AG04450 (cell line): ENCODE data around the gene DDX19B. TPM values are rescaled to one million over a fixed set of nuclear protein-coding genes. Genes with fewer than 3 reads are reported as not detected.
A peak's percentile ranks its signal among the peaks of the same experiment; 100 is the strongest.
"Not testable (repeated sequence)": the region's sequence is repeated elsewhere in the genome, so short reads cannot be mapped to it uniquely, and the experiment has no call there.

Experiments
- CTCF ChIA-PET: fragments of 300-600, 350-600 bp; formaldehyde crosslinking; extraction: SDS; loops from one replicate; lab custom pipeline; 2022; ENCODE audit warnings: antibody characterized with exemption, inconsistent platforms; lab: Charles Lee
- POLR2A ChIA-PET: fragments of 350-600 bp; formaldehyde crosslinking; extraction: SDS; loops from one replicate; lab custom pipeline; 2021; ENCODE audit warnings: antibody characterized with exemption, inconsistent platforms; lab: Yijun Ruan, JAX
- DNase-seq: peaks from one replicate; pipeline ENCODE4 v3.0.0-alpha.2; 2011; ENCODE audit warnings: low read depth, low spot score
- H3K27ac ChIP-seq: one replicate; pipeline ENCODE4 v1.5.1; 2012; ENCODE audit warnings: low read depth, low read length, control low read depth
- H3K27me3 ChIP-seq: one replicate; pipeline ENCODE4 v1.6.0; 2012; ENCODE audit warnings: low read length; ENCODE audit not compliant: control insufficient read depth, insufficient read depth
- H3K4me3 ChIP-seq: 2 replicates; pipeline ENCODE4 v1.5.1; 2011; ENCODE audit warnings: mild to moderate bottlenecking, low read depth, low read length, control low read depth
- H3K9me3 ChIP-seq: 2 replicates; pipeline ENCODE4 v1.5.1; 2012; ENCODE audit warnings: low read length; ENCODE audit not compliant: control insufficient read depth, insufficient read depth
- CTCF ChIP-seq: IDR thresholded peaks from 2 replicates; pipeline ENCODE4 v1.5.1; 2011; ENCODE audit warnings: low read depth, low read length, control low read depth, inconsistent platforms
- polyA minus RNA-seq: library from RNA; depleted of rRNA, polyadenylated mRNA; stranded (reverse); fragments of >200 nt; gene quantifications from 2 replicates; pipeline ENCODE4 v1.2.3, GENCODE V29; 2011; rRNA and poly(A)+ RNA removed
- polyA plus RNA-seq: library from polyadenylated mRNA; depleted of rRNA; stranded (reverse); fragments of >200 nt; gene quantifications from 2 replicates; pipeline ENCODE4 v1.2.3, GENCODE V29; 2011; rRNA removed

DDX19B gene
- polyA plus RNA-seq (36.5 and 41.9 TPM in 2 replicates), polyA minus RNA-seq (14.3 and 18.4 TPM in 2 replicates)

- Histone ChIP-seq H3K9me3 (peaks cover 12% of the 10 kb centered on the region), H3K27me3 (no peaks in the 10 kb centered on the region), H3K4me3 (peak within 1 kb of the TSS; percentile 96), H3K27ac (peak within 1 kb of the TSS; percentile 90)
- POLR2A ChIA-PET: interaction anchor here (0.7 to 2.1 kb wide), 2 partner anchors 10 to 183 kb away, joined by 4 to 10 read pairs; partner anchors contain the start of gene AARS1
- CTCF ChIA-PET: interaction anchor here (1.3 kb wide), 1 partner anchor 81 kb away, joined by 3 read pairs; no protein-coding TSS in a partner anchor
- DNase-seq: no peak
- TF ChIP-seq CTCF: peak; percentile 3; the same call in 1 of the 2 replicates
Measured at GRCh38 chr16:70298988-70299938, at the start of gene DDX19B. DDX19B (plus strand) TSS chr16:70299186; CDS start chr16:70299298, 112 bp downstream.

DNA sequence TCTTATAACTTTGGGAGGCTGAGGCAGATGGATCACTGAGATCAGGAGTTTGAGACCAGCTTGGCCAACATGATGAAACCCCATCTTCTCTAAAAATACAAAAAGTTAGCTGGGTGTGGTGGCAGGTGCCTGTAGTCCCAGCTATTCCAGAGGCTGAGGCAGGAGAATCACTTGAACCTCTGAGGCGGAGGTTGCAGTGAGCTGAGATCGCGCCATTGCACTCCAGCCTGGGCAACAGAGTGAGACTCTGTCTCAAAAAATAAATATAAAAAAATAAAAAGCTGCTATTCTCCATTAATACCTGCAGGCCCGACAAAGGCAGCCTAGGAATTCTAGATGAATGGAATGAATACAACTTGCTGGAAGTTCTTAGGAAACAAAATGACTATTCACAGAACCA, 49.3 kb upstream of the DDX19B start:
- POLR2A ChIA-PET, H3K4me3 ChIP-seq, DNase-seq, H3K27ac ChIP-seq, H3K27me3 ChIP-seq, H3K9me3 ChIP-seq: not testable (repeated sequence)
- CTCF ChIA-PET: interaction anchor here (0.9 kb wide), 1 partner anchor 85 kb away, joined by 3 read pairs; no protein-coding TSS in a partner anchor

- TF ChIP-seq CTCF: no peak
- ChIA-PET POLR2A (interaction anchor here (2.2 kb wide), 1 partner anchor 38 kb away, joined by 8 read pairs; the partner anchor contains the start of gene AARS1), CTCF (interaction anchor here (1.0 to 1.6 kb wide), 3 partner anchors 9 to 17 kb away, joined by 3 to 5 read pairs (median 5); no protein-coding TSS in a partner anchor)
- H3K27ac ChIP-seq: no peak overlapping the region
- H3K4me3 ChIP-seq: peak overlapping the region; percentile 58
- no peaks in the 10 kb centered on the region; the same call in 1 of the 2 replicates for H3K9me3 ChIP-seq
- no peak for DNase-seq
- no peaks in the 10 kb centered on the region for H3K27me3 ChIP-seq
Measured at GRCh38 chr16:70250748-70251628, 48.0 kb upstream of the DDX19B start.

DNA sequence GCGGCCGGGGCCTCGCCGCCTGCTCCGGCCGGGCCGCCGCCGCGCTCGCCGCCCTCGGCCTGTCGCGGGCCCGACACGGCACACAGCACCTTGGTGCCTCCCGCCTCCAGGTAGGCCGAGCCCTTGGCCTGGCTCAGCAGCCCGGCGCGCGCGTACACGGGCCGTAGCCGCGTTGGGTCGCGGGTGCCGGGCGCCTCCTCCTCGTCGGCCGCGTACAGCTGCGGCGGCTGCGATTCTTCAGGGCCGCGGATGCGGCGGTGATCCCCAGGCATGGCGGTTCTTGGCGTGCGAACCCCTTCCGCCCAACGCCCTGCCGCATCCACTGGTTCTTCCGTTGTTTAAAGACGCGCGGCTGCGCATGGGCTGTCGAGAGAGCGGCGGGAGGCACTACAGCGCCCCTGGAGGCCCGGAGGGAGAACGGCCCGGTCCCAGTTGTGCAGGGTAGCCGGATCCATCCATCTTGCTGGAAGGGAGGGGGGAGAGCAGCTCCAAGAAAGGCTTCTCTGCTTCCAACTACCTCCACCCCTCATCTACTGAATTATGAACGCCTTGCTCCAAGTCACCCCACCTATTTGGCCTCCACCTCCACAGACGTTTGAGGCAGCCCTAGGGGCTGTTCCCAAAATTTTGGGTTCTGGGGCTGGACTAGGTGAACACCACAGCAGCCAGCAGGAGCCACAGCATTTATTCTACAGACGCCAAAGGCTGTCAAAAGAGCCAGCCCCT, 47.2 kb upstream of the DDX19B start, which contains the start of gene EXOSC6:
Gene EXOSC6 (minus strand): TSS at position 312 of the 726 bp plus-strand sequence. CDS start 40 bp downstream, at position 272.
- ChIA-PET CTCF (interaction anchor here (0.6 to 5.1 kb wide), 8 partner anchors 8 to 101 kb away, joined by 3 to 46 read pairs (median 4); no protein-coding TSS in a partner anchor), POLR2A (interaction anchor here (2.2 kb wide), 1 partner anchor 37 kb away, joined by 8 read pairs; the partner anchor contains the start of gene AARS1)
- Histone ChIP-seq H3K9me3 (no peaks in the 10 kb centered on the region; the same call in 1 of the 2 replicates), H3K27me3 (no peaks in the 10 kb centered on the region), H3K27ac (no peak within 1 kb of the TSS), H3K4me3 (peak within 1 kb of the TSS; percentile 58)
- TF ChIP-seq CTCF: peak; percentile 91
- DNase-seq: peak; percentile 69
